Measurements from ENCODE around the gene CDX2.
A peak's percentile ranks its signal among the peaks of the same experiment; 100 is the strongest.

CDX2 gene

GRCh38 chr13:27929868-27930267 lies 39.2 kb downstream of the CDX2 start:
- Mint-ChIP-seq H3K4me1 (peaks cover 25% of the 10 kb centered on the region), H3K36me3 (ENCODE audit: low read depth) (no peaks in the 10 kb centered on the region), H3K4me3 (no peak overlapping the region), H3K9me3 (peaks cover 3% of the 10 kb centered on the region), H3K27me3 (ENCODE audit: low read depth, poor library complexity) (peaks cover 91% of the 10 kb centered on the region), H3K27ac (no peak overlapping the region)
- no peak for DNase-seq
- no peak for TF ChIP-seq CTCF (IDR thresholded peaks at IDR 0.05)

GRCh38 chr13:27928805-27929753 lies 40.0 kb downstream of the CDX2 start:
- Mint-ChIP-seq H3K27ac (no peak overlapping the region), H3K9me3 (peaks cover 3% of the 10 kb centered on the region), H3K27me3 (ENCODE audit: low read depth, poor library complexity) (peaks cover 98% of the 10 kb centered on the region)

GRCh38 chr13:27928353-27928804 lies 40.7 kb downstream of the CDX2 start:
- peaks cover 3% of the 10 kb centered on the region for H3K9me3 Mint-ChIP-seq
- peaks cover 98% of the 10 kb centered on the region for H3K27me3 Mint-ChIP-seq (ENCODE audit: low read depth, poor library complexity)
- H3K4me3 Mint-ChIP-seq: peak overlapping the region; percentile 20

More at GRCh38 chr13:27928805-27929753, 40.0 kb downstream of the CDX2 start:
- H3K36me3 Mint-ChIP-seq (ENCODE audit: low read depth): no peaks in the 10 kb centered on the region
- peak overlapping the region; percentile 20 for H3K4me3 Mint-ChIP-seq
- DNase-seq: no peak
- H3K4me1 Mint-ChIP-seq: peaks cover 29% of the 10 kb centered on the region
- no peak for TF ChIP-seq CTCF (IDR thresholded peaks at IDR 0.05)

GRCh38 chr13:27927444-27928352 lies 41.4 kb downstream of the CDX2 start:
- H3K36me3 Mint-ChIP-seq (ENCODE audit: low read depth): no peaks in the 10 kb centered on the region
- peaks cover 36% of the 10 kb centered on the region for H3K4me1 Mint-ChIP-seq
- H3K4me3 Mint-ChIP-seq: peak overlapping the region; percentile 16
- H3K9me3 Mint-ChIP-seq: peaks cover 3% of the 10 kb centered on the region
- DNase-seq: no peak
- no peak for TF ChIP-seq CTCF (IDR thresholded peaks at IDR 0.05)
- peaks cover 100% of the 10 kb centered on the region for H3K27me3 Mint-ChIP-seq (ENCODE audit: low read depth, poor library complexity)
- H3K27ac Mint-ChIP-seq: no peak overlapping the region

More at GRCh38 chr13:27928353-27928804, 40.7 kb downstream of the CDX2 start:
- TF ChIP-seq CTCF (IDR thresholded peaks at IDR 0.05): no peak
- peaks cover 36% of the 10 kb centered on the region for H3K4me1 Mint-ChIP-seq
- DNase-seq: no peak
- H3K27ac Mint-ChIP-seq: no peak overlapping the region
- H3K36me3 Mint-ChIP-seq (ENCODE audit: low read depth): no peaks in the 10 kb centered on the region

- peaks cover 3% of the 10 kb centered on the region for H3K9me3 Mint-ChIP-seq
- TF ChIP-seq CTCF (IDR thresholded peaks at IDR 0.05): no peak
- peak overlapping the region; percentile 54 for H3K4me3 Mint-ChIP-seq
- peaks cover 100% of the 10 kb centered on the region for H3K27me3 Mint-ChIP-seq (ENCODE audit: low read depth, poor library complexity)
- no peak overlapping the region for H3K27ac Mint-ChIP-seq
- H3K36me3 Mint-ChIP-seq (ENCODE audit: low read depth): no peaks in the 10 kb centered on the region
- H3K4me1 Mint-ChIP-seq: peaks cover 36% of the 10 kb centered on the region
- DNase-seq: peak; percentile 58
These were observed 42.3 kb downstream of the CDX2 start for GRCh38 chr13:27926644-27927434.
